Panc1 (cell line): ENCODE data around the gene CYP26C1.

Experiments
- CTCF ChIP-seq: fragments of 450-650 bp; IDR thresholded peaks from 2 replicates; pipeline ENCODE4 v1.5.1; 2017; ENCODE audit warnings: mild to moderate bottlenecking
- POLR2AphosphoS5 ChIP-seq: IDR thresholded peaks from 2 replicates; pipeline ENCODE4 v1.6.1; 2012; ENCODE audit warnings: mild to moderate bottlenecking, low read depth, low read length, moderate library complexity
- REST ChIP-seq, 2 experiments: IDR thresholded peaks; 2 replicates each; pipeline ENCODE4 v1.6.1; 2011 to 2012; ENCODE audit warnings: low read depth in 2 of 2, control low read depth in 1 of 2, low read length in 1 of 2, mild to moderate bottlenecking in 1 of 2, moderate library complexity in 1 of 2; ENCODE audit not compliant: insufficient read depth in 1 of 2
- SIN3A ChIP-seq: IDR thresholded peaks from 2 replicates; pipeline ENCODE4 v1.6.1; 2012; ENCODE audit warnings: low read depth, mild to moderate bottlenecking, low read length, moderate library complexity, borderline replicate concordance; ENCODE audit not compliant: insufficient read depth
- TCF7L2 ChIP-seq: IDR thresholded peaks from 2 replicates; pipeline ENCODE4 v1.6.1; 2011; ENCODE audit warnings: mild to moderate bottlenecking, low read depth, low read length, inconsistent platforms

GRCh38 chr10:93086289-93086688 lies 25.7 kb downstream of the CYP26C1 start:
- no peak for TF ChIP-seq CTCF
- no peak for TF ChIP-seq REST (IDR thresholded peaks at IDR 0.05; ENCODE audit: insufficient read depth in 1 of 2, low read depth in 2 of 2, low read length in 1 of 2)
- no peak for TF ChIP-seq TCF7L2
- no peak for TF ChIP-seq POLR2AphosphoS5
- TF ChIP-seq SIN3A = no peak
